Neuron (in vitro differentiated cells): ENCODE results near the gene VCAN.

ENCODE experiments used
- H2AFZ ChIP-seq: one replicate; pipeline ENCODE4 v1.6.1; 2013; ENCODE audit warnings: low read depth, mild to moderate bottlenecking, inconsistent platforms, low read length, moderate library complexity
- H3K27me3 ChIP-seq: one replicate; pipeline ENCODE4 v1.6.1; 2013; ENCODE audit warnings: low read length; ENCODE audit not compliant: insufficient read depth
- H3K36me3 ChIP-seq: one replicate; pipeline ENCODE4 v1.6.1; 2013; ENCODE audit warnings: low read length; ENCODE audit not compliant: insufficient read depth
- H3K4me1 ChIP-seq: one replicate; pipeline ENCODE4 v1.6.1; 2013; ENCODE audit warnings: low read length; ENCODE audit not compliant: insufficient read depth
- H3K4me3 ChIP-seq: 2 replicates; pipeline ENCODE4 v1.5.1; 2013; ENCODE audit warnings: mild to moderate bottlenecking, low read length, moderate library complexity
- H3K9me3 ChIP-seq: one replicate; pipeline ENCODE4 v1.6.1; 2013; ENCODE audit warnings: low read length

Gene VCAN

DNA sequence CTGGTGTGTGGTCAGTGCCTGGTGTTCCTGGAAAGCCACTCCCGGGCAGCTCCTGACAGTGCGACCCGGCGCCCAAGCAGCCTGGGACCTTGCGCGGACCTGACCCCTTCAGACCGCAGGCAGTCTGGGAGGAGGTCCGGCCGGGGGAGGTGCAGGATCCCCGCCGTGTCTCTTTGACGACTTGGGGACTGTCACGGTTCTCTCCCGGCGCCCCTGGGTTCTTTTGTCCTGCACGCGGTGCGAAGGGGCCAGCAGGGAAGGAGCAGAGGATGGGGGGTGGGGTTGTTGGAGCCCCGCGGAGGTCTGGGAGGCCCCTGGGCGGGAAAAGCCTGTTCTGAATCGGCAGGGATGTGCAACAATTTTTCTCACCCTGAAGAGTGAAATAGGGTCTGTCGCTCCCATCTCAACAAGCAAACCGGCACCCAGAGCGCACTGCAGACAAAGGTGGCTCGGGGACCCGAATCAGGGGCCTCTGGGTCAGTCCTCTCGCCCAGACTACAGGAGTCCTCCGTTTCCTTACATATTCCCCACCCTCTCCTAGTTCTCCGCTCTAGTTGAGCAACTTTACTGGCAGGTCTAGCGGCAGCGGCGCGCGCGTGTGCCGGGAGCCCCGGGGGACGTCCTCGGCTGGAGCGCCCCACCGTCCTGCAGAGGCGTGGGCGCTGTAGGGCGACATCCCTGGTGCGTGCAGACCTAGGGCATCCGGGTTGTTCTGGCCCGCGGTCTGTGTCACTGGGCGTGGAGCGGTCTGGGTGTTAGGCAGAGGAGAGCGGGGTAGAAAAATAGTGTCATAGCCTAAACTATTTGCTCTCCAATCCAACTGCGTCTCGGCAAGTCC is 1.2 kb downstream of the VCAN start:
- Histone ChIP-seq H3K36me3 (peaks cover 8% of the 10 kb centered on the region), H3K4me1 (peaks cover 34% of the 10 kb centered on the region), H3K9me3 (no peaks in the 10 kb centered on the region), H3K27me3 (no peaks in the 10 kb centered on the region), H3K4me3 (peak overlapping the region; percentile 69), H2AFZ (peak overlapping the region; percentile 5)

DNA sequence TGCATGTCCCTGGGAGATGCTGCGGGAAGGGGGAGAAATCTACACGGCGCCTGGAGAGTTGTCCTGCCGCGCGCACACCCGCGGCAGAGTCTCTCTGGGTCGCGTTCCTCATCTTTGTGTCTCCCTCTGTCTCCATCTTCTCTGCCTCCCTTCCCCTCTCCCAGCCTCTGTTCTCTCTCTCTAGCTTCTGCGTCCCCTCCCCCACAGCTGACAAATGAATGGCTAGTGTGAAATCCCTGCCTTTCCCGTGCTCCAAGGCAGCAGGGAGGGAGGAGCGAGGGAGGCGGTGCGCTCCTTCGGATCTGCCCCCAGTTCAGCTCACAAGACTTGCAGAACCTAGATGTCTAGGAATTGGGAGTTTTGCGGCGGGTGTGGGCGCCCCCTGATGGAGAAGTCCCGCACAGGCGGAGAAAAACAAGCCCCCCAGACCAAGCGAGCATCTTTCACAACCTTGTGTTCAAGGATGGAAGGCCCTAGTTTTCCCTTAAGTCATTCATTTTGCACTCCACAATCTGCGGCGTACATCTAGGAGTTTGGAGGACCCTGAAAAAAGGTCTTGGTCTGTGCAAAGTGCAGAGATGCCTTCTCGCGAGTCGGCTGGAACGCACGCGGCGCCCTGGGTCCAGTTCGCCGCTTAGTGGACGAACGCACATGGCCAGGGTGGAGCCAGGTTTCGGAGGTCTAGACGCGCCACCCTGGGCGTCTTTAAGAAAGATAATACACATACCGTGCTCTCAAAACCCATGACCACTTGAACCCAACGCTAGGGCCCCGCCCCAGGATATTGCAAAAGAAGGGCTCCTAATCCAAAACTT is 2.0 kb downstream of the VCAN start:
- no peaks in the 10 kb centered on the region for H3K9me3 ChIP-seq
- no peak overlapping the region for H2AFZ ChIP-seq
- H3K27me3 ChIP-seq = no peaks in the 10 kb centered on the region
- H3K36me3 ChIP-seq = peaks cover 14% of the 10 kb centered on the region
- peak overlapping the region; percentile 69 for H3K4me3 ChIP-seq
- peaks cover 34% of the 10 kb centered on the region for H3K4me1 ChIP-seq

DNA sequence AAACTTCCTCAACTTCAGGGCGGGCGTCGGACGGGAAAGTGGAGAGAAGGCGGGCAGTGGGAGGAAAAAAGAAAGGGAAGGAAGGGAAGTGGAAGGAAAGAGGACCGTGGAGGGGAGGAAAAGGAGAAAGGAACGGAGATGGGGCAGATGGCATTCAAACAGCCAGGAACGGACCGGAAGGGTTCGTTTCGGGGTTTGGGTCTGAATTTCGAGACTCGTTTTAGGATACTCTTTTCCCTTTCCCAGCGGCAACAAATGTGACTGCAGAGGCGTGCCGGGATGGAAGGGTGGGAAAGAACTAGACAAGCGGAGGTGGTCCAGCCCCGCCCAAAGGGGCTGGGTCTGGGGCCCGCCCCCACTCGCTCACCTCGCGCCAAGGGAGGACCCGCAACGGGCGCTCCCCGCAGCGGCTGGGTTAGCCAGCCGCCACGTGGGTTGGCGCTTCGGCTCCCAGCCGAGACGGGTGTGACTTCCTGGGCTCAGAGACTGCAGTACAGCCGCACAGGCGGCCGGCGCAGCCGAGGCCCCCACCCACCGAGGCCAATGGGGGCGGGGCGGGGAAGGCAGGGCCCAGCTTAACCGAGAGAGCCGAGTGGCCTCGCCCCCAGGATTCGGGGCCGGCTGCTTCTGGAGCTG is 2.7 kb downstream of the VCAN start:
- peaks cover 2% of the 10 kb centered on the region for H3K9me3 ChIP-seq
- no peaks in the 10 kb centered on the region for H3K27me3 ChIP-seq
- peaks cover 30% of the 10 kb centered on the region for H3K4me1 ChIP-seq
- peaks cover 22% of the 10 kb centered on the region for H3K36me3 ChIP-seq
- H3K4me3 ChIP-seq = peak overlapping the region; percentile 69
- no peak overlapping the region for H2AFZ ChIP-seq

DNA sequence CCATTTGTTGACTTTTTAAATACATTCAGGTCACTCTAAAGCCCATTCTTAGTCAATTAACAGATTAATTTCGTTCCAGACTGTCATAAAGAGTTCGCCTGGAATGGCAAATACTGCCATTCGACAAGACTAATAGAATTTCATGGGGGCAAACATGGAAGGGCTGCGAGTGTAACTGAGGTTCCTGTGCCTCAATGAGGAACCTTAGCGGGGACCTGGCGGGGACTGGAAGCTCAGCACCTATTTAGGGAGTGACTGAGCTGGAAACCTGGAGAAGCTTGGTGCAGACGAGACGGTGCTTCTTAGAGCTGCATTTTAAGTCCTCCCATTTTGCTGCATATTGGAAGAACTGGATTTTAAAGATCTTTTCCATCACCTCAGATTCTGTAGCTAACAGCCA is 3.4 kb downstream of the VCAN start:
- Histone ChIP-seq H3K27me3 (no peaks in the 10 kb centered on the region), H2AFZ (no peak overlapping the region), H3K4me3 (peak overlapping the region; percentile 69), H3K4me1 (peaks cover 23% of the 10 kb centered on the region), H3K9me3 (peaks cover 6% of the 10 kb centered on the region), H3K36me3 (peaks cover 28% of the 10 kb centered on the region)

DNA sequence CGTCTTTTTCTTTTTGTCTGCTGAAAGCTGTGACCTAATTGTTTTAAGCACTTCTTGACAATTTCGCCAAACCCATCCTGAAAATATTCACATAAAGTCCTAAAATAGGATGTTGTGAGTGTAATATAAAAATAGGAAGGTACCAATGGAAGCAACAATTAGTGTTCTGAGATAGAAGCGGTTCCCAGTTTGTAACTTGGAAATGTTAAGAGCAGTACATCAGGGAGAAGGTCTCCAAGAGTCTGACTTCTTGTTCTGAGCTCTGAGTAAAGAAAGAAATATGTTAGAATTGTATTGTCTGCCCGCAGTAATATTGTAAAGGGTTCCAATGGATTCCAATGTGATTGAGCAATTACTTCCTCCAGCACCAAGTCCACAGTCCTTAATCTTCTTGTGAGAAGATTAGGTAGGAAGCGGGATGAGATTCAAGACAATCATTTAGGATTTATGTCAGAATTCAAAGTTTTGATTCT is 3.9 kb downstream of the VCAN start:
- Histone ChIP-seq H3K36me3 (peaks cover 32% of the 10 kb centered on the region), H3K4me3 (peak overlapping the region; percentile 69), H3K9me3 (peaks cover 8% of the 10 kb centered on the region), H3K27me3 (no peaks in the 10 kb centered on the region), H3K4me1 (peaks cover 18% of the 10 kb centered on the region), H2AFZ (no peak overlapping the region)

DNA sequence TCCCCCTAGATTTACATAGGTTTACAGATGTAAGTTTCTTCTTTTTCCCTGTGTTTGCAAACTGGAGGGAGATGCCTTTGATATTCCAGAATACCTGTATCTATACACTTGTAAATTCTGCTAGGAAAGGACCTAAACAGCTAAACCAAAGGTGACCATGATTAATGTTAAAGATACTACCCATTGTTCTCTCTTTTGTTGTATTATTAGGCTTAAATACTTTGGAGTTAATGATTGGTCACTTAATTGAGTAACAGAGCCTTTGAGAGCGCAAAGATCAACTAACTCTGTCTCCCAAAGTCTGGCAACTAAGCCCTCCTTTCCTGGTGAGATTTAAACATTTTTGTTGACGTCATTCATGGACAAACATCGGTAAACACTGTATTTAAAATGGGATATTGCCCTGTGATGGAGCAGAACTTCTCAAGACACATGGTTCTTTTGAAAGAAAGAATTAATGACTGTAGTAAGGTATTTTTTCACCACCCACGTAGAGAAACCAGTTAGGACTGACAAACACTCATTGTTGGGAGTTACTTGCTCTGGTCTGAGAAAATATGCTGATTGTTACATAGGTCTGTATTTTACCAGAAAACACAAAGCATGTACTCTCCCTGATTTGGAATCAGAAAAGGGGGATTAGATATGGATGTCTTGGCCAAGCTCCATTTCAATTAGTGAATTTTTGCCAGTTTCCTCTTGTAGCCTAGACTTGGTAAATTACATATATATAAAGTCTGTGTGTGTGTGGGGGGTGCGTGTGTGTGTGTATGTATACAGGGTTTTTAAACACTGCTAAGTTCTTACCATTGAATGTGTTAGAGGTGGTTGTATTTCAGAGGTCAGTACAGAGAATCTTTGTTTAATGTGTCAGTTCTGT is 4.6 kb downstream of the VCAN start:
- Histone ChIP-seq H3K4me1 (peaks cover 18% of the 10 kb centered on the region), H3K27me3 (no peaks in the 10 kb centered on the region), H3K36me3 (peaks cover 34% of the 10 kb centered on the region), H3K4me3 (peak overlapping the region; percentile 69), H2AFZ (no peak overlapping the region), H3K9me3 (peaks cover 8% of the 10 kb centered on the region)

DNA sequence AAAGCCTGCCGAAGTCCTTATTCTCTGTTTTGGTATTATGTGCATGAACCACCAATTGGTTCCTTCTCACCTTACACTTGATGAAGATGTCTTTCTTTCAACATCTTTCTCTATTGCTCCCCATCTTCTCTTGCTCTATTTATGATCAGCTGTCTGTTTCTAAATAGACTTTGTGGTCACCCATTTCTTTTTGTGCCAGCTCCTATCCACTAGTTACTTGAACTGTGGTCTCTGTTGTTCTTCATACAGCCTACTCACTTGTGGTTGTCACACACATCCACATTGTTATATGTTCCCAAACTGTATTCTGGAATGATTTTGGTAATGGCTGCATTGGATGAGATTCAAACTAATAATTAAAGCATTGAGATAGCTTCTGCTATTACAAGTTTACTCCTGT is 11.4 kb downstream of the VCAN start:
- Histone ChIP-seq H3K9me3 (peaks cover 8% of the 10 kb centered on the region), H3K27me3 (no peaks in the 10 kb centered on the region), H3K4me3 (no peak overlapping the region), H3K36me3 (peaks cover 86% of the 10 kb centered on the region), H2AFZ (no peak overlapping the region), H3K4me1 (no peaks in the 10 kb centered on the region)

DNA sequence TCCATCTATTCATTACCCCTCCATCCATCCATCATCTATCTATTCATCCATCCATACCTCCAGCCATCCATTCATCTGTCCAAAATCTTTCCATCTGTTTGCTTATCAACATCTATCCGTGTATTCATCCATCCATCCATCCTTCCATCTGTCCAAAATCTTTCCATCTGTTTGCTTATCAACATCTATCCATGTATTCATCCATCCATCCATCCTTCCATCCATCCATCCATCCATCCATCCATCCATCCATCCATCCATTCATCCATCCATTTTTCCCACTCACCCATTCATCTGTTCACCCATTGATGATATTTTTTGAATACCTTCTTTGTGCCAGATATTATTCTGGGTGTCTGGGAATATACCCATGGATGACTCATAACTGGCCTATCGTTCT is 12.8 kb downstream of the VCAN start:
- peaks cover 6% of the 10 kb centered on the region for H3K9me3 ChIP-seq
- no peak overlapping the region for H3K4me3 ChIP-seq
- no peak overlapping the region for H2AFZ ChIP-seq
- H3K36me3 ChIP-seq = peaks cover 86% of the 10 kb centered on the region
- H3K27me3 ChIP-seq = no peaks in the 10 kb centered on the region
- no peaks in the 10 kb centered on the region for H3K4me1 ChIP-seq

DNA sequence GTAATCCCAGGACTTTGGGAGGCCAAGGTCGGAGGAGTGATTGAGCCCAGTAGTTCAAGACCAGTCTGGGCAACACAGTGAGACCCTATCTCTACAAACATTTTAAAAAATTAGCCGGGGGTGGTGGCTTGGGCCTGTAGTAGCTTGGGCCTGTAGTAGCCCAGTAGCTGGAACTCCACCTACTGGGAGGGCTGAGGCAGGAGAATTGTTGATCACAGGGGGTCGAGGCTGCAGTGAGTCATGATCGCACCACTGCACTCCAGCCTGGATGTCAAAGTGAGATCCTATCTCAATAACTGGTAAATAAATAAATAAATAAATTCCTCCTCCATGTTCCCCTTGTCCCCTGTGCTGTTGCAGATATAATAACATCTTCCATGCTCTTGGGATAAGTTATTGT is 14.3 kb downstream of the VCAN start:
- Histone ChIP-seq H3K9me3 (peaks cover 4% of the 10 kb centered on the region), H3K27me3 (no peaks in the 10 kb centered on the region), H3K36me3 (peaks cover 88% of the 10 kb centered on the region), H3K4me3 (no peak overlapping the region), H2AFZ (no peak overlapping the region), H3K4me1 (no peaks in the 10 kb centered on the region)

DNA sequence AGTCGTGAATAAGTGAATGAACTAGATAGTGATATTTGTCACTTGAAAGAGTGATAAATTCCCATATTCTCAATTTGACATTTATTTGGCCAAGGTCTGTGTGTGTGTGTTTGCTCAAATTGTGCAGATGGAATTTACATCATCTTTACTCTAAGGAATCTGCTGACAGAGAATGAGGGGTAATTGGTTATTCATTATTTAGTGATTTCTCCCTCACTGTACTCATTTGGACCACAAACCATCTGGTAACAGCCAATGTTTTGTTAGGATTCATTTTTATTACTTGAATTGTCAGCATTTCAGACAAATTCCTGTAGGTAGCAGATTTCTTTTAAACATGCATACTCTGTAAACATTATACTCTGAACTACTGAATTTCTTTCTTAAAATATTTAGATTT is 15.6 kb downstream of the VCAN start:
- H3K9me3 ChIP-seq = peaks cover 4% of the 10 kb centered on the region
- no peak overlapping the region for H3K4me3 ChIP-seq
- no peaks in the 10 kb centered on the region for H3K27me3 ChIP-seq
- H3K4me1 ChIP-seq = no peaks in the 10 kb centered on the region
- peaks cover 93% of the 10 kb centered on the region for H3K36me3 ChIP-seq
- no peak overlapping the region for H2AFZ ChIP-seq

DNA sequence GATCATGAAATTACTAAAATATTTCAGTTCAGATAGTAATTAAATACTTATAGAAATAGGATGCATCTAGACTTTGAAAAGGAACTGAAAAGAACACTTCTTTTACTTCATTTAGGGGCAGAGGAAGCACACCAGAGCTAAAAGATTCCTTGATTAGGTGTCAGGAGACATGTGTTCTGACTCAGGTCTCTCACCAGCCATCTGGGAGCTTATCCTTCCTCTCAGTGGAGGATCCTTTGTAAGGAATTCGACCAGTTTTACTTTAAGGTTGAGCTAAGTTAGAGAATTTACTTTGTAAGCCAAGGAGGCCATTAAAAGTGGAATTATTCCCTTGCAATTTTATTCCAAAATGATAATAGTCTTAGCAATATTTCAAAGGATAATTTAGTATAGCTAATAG is 16.7 kb downstream of the VCAN start:
- peaks cover 93% of the 10 kb centered on the region for H3K36me3 ChIP-seq

DNA sequence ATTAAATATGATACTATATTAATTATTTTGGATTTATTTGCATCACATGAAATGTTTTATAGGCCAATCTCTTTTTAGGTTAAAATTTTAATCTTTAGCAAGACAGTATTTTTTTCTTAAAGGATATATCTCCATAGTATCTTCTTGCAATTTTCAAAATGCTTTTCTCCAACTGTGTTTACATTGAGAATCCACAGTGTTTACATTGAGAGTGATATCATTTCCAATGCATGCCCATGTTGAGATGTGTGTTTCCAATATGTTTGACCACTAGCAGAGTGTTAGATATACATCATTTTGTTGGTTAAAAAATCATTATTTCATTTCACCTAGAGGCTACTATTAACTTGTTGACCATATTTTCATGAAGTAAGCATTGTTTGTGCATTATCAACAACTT is 17.3 kb downstream of the VCAN start:
- Histone ChIP-seq H3K27me3 (no peaks in the 10 kb centered on the region), H3K4me1 (no peaks in the 10 kb centered on the region), H3K9me3 (peaks cover 4% of the 10 kb centered on the region), H3K4me3 (no peak overlapping the region), H2AFZ (no peak overlapping the region), H3K36me3 (peaks cover 93% of the 10 kb centered on the region)

More for the DNA sequence above, 16.7 kb downstream of the VCAN start:
- Histone ChIP-seq H3K27me3 (no peaks in the 10 kb centered on the region), H3K4me3 (no peak overlapping the region), H3K9me3 (peaks cover 4% of the 10 kb centered on the region), H2AFZ (no peak overlapping the region), H3K4me1 (no peaks in the 10 kb centered on the region)
